HEK293 (cell line): ENCODE results near the gene CD300LG.

ENCODE experiments used
- IKZF3 ChIP-seq: fragments of 450-650 bp; IDR thresholded peaks from 2 replicates; pipeline ENCODE4 v1.5.0; 2018; ENCODE audit warnings: missing biosample characterization, mild to moderate bottlenecking, missing genetic modification characterization, moderate library complexity
- KLF1 ChIP-seq: fragments of 450-650 bp; formaldehyde crosslinking; IDR thresholded peaks from 2 replicates; pipeline ENCODE4 v1.5.1; 2016; ENCODE audit warnings: missing biosample characterization, missing genetic modification characterization
- KLF9 ChIP-seq: fragments of 450-650 bp; formaldehyde crosslinking; IDR thresholded peaks from 2 replicates; pipeline ENCODE4 v1.5.1; 2016; ENCODE audit warnings: missing biosample characterization, missing genetic modification characterization, low read depth
- SETDB1 ChIP-seq: IDR thresholded peaks from one replicate; pipeline ENCODE4 v1.6.1; 2017; ENCODE audit warnings: mild to moderate bottlenecking, low read length, moderate library complexity, mixed read lengths; ENCODE audit not compliant: insufficient read length
- SP3 ChIP-seq: fragments of 450-650 bp; formaldehyde crosslinking; IDR thresholded peaks from 2 replicates; pipeline ENCODE4 v1.5.1; 2016; ENCODE audit warnings: missing biosample characterization, missing genetic modification characterization
- TCF7L2 ChIP-seq: IDR thresholded peaks from 2 replicates; pipeline ENCODE4 v1.6.1; 2011; ENCODE audit warnings: low read depth, mild to moderate bottlenecking, inconsistent platforms, low read length, moderate library complexity, borderline replicate concordance
- ZBTB20 ChIP-seq: fragments of 450-650 bp; formaldehyde crosslinking; IDR thresholded peaks from 2 replicates; pipeline ENCODE4 v1.5.1; 2016; ENCODE audit warnings: missing biosample characterization, missing genetic modification characterization
- ZEB2 ChIP-seq: fragments of 450-650 bp; formaldehyde crosslinking; IDR thresholded peaks from 2 replicates; pipeline ENCODE4 v1.5.1; 2016; ENCODE audit warnings: missing biosample characterization, missing genetic modification characterization
- ZNF18 ChIP-seq: fragments of 450-650 bp; formaldehyde crosslinking; IDR thresholded peaks from 2 replicates; pipeline ENCODE4 v1.5.1; 2016; ENCODE audit warnings: missing biosample characterization, missing genetic modification characterization
- ZNF211 ChIP-seq: fragments of 450-650 bp; formaldehyde crosslinking; IDR thresholded peaks from 2 replicates; pipeline ENCODE4 v1.5.1; 2016; ENCODE audit warnings: low read depth, missing biosample characterization, missing genetic modification characterization
- ZNF24 ChIP-seq: fragments of 450-650 bp; formaldehyde crosslinking; IDR thresholded peaks from 2 replicates; pipeline ENCODE4 v1.5.1; 2016; ENCODE audit warnings: missing biosample characterization, missing genetic modification characterization
- ZNF248 ChIP-seq: fragments of 450-650 bp; formaldehyde crosslinking; IDR thresholded peaks from 2 replicates; pipeline ENCODE4 v1.5.1; 2017; ENCODE audit warnings: missing biosample characterization, missing genetic modification characterization
- ZNF394 ChIP-seq: fragments of 450-650 bp; formaldehyde crosslinking; IDR thresholded peaks from 2 replicates; pipeline ENCODE4 v1.5.1; 2016; ENCODE audit warnings: missing biosample characterization, missing genetic modification characterization, mild to moderate bottlenecking, moderate library complexity, borderline replicate concordance
- ZNF488 ChIP-seq: fragments of 450-650 bp; formaldehyde crosslinking; IDR thresholded peaks from 2 replicates; pipeline ENCODE4 v1.5.1; 2016; ENCODE audit warnings: missing biosample characterization, missing genetic modification characterization
- ZNF558 ChIP-seq: fragments of 450-650 bp; formaldehyde crosslinking; IDR thresholded peaks from 2 replicates; pipeline ENCODE4 v1.5.1; 2016; ENCODE audit warnings: missing biosample characterization, missing genetic modification characterization
- ZNF571 ChIP-seq: fragments of 450-650 bp; formaldehyde crosslinking; IDR thresholded peaks from 2 replicates; pipeline ENCODE4 v1.5.0; 2017; ENCODE audit warnings: missing biosample characterization, missing genetic modification characterization
- ZNF621 ChIP-seq: fragments of 450-650 bp; formaldehyde crosslinking; IDR thresholded peaks from 2 replicates; pipeline ENCODE4 v1.5.1; 2017; ENCODE audit warnings: missing biosample characterization, missing genetic modification characterization
- ZNF645 ChIP-seq: fragments of 450-650 bp; formaldehyde crosslinking; IDR thresholded peaks from 2 replicates; pipeline ENCODE4; 2016; ENCODE audit warnings: missing biosample characterization, missing genetic modification characterization
- ZNF660 ChIP-seq: fragments of 450-650 bp; IDR thresholded peaks from 2 replicates; pipeline ENCODE4 v1.5.1; 2018; ENCODE audit warnings: missing biosample characterization, mild to moderate bottlenecking, missing genetic modification characterization
- ZNF677 ChIP-seq: fragments of 450-650 bp; IDR thresholded peaks from 2 replicates; pipeline ENCODE4 v1.5.0; 2018; ENCODE audit warnings: missing biosample characterization, mild to moderate bottlenecking, missing genetic modification characterization, moderate library complexity
- ZNF843 ChIP-seq: fragments of 450-650 bp; formaldehyde crosslinking; IDR thresholded peaks from 2 replicates; pipeline ENCODE4 v1.5.1; 2016; ENCODE audit warnings: missing biosample characterization, missing genetic modification characterization
- ZSCAN16 ChIP-seq: fragments of 450-650 bp; formaldehyde crosslinking; IDR thresholded peaks from 2 replicates; pipeline ENCODE4 v1.5.1; 2016; ENCODE audit warnings: missing biosample characterization, missing genetic modification characterization
- ZSCAN23 ChIP-seq: fragments of 450-650 bp; formaldehyde crosslinking; IDR thresholded peaks from 2 replicates; pipeline ENCODE4 v1.5.1; 2016; ENCODE audit warnings: missing biosample characterization, missing genetic modification characterization
- ZSCAN5A ChIP-seq: fragments of 450-650 bp; formaldehyde crosslinking; IDR thresholded peaks from 2 replicates; pipeline ENCODE4 v1.5.1; 2016; ENCODE audit warnings: missing biosample characterization, missing genetic modification characterization
- TF ChIP-seq, protein P1 (sequence below): IDR thresholded peaks from 2 replicates; pipeline ENCODE4 v1.6.1; 2011; ENCODE audit warnings: mild to moderate bottlenecking, low read depth, low read length, borderline replicate concordance
- TF ChIP-seq, protein P2 (sequence below): fragments of 450-650 bp; formaldehyde crosslinking; IDR thresholded peaks from 2 replicates; pipeline ENCODE4 v1.5.1; 2016; ENCODE audit warnings: missing biosample characterization, missing genetic modification characterization
- TF ChIP-seq, protein P3 (sequence below): fragments of 450-650 bp; formaldehyde crosslinking; IDR thresholded peaks from 2 replicates; pipeline ENCODE4 v1.5.1; 2016; ENCODE audit warnings: missing biosample characterization, missing genetic modification characterization
- TF ChIP-seq, protein P4 (sequence below): fragments of 450-650 bp; IDR thresholded peaks from 2 replicates; pipeline ENCODE4 v1.5.1; 2018; ENCODE audit warnings: missing biosample characterization, mild to moderate bottlenecking, missing genetic modification characterization

Gene CD300LG

GRCh38 chr17:43907998-43908721 lies 61.2 kb downstream of the CD300LG start (continued):
- no peak for TF ChIP-seq SETDB1
- no peak for TF ChIP-seq ZSCAN16
- peak; percentile 86; the same call in 1 of the 2 replicates for TF ChIP-seq ZBTB20
- no peak for TF ChIP-seq ZSCAN23 (tag by site-specific recombination)
- no peak for TF ChIP-seq ZSCAN5A (tag by site-specific recombination)
- peak; percentile 61; the same call in 1 of the 2 replicates for TF ChIP-seq ZNF660 (tag by site-specific recombination)
- TF ChIP-seq, protein P1, sequence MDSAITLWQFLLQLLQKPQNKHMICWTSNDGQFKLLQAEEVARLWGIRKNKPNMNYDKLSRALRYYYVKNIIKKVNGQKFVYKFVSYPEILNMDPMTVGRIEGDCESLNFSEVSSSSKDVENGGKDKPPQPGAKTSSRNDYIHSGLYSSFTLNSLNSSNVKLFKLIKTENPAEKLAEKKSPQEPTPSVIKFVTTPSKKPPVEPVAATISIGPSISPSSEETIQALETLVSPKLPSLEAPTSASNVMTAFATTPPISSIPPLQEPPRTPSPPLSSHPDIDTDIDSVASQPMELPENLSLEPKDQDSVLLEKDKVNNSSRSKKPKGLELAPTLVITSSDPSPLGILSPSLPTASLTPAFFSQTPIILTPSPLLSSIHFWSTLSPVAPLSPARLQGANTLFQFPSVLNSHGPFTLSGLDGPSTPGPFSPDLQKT = no peak
- no peak for TF ChIP-seq ZNF488 (tag by site-specific recombination)
- TF ChIP-seq ZNF24 (tag by site-specific recombination) = peak; percentile 57; the same call in 1 of the 2 replicates
- TF ChIP-seq ZNF18 = no peak
- peak; percentile 70 for TF ChIP-seq KLF1 (tag by site-specific recombination)
- TF ChIP-seq, protein P2, sequence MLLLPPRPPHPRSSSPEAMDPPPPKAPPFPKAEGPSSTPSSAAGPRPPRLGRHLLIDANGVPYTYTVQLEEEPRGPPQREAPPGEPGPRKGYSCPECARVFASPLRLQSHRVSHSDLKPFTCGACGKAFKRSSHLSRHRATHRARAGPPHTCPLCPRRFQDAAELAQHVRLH (tag by site-specific recombination) = peak; percentile 42; the same call in 1 of the 2 replicates
- TF ChIP-seq IKZF3 = 0 out of 2 replicates have a peak, but pooled peaks have one; percentile 52
- no peak for TF ChIP-seq ZNF677 (tag by site-specific recombination)
- TF ChIP-seq ZNF211 (tag by site-specific recombination) = no peak
- TF ChIP-seq, protein P3, sequence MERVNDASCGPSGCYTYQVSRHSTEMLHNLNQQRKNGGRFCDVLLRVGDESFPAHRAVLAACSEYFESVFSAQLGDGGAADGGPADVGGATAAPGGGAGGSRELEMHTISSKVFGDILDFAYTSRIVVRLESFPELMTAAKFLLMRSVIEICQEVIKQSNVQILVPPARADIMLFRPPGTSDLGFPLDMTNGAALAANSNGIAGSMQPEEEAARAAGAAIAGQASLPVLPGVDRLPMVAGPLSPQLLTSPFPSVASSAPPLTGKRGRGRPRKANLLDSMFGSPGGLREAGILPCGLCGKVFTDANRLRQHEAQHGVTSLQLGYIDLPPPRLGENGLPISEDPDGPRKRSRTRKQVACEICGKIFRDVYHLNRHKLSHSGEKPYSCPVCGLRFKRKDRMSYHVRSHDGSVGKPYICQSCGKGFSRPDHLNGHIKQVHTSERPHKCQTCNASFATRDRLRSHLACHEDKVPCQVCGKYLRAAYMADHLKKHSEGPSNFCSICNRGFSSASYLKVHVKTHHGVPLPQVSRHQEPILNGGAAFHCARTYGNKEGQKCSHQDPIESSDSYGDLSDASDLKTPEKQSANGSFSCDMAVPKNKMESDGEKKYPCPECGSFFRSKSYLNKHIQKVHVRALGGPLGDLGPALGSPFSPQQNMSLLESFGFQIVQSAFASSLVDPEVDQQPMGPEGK (tag by site-specific recombination) = peak; percentile 28; the same call in 1 of the 2 replicates
- TF ChIP-seq ZNF621 = no peak
- TF ChIP-seq, protein P4, sequence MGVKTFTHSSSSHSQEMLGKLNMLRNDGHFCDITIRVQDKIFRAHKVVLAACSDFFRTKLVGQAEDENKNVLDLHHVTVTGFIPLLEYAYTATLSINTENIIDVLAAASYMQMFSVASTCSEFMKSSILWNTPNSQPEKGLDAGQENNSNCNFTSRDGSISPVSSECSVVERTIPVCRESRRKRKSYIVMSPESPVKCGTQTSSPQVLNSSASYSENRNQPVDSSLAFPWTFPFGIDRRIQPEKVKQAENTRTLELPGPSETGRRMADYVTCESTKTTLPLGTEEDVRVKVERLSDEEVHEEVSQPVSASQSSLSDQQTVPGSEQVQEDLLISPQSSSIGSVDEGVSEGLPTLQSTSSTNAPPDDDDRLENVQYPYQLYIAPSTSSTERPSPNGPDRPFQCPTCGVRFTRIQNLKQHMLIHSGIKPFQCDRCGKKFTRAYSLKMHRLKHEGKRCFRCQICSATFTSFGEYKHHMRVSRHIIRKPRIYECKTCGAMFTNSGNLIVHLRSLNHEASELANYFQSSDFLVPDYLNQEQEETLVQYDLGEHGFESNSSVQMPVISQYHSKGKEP = peak; percentile 22; the same call in 1 of the 2 replicates
- TF ChIP-seq ZNF843 (tag by site-specific recombination) = no peak
- 0 out of 2 replicates have a peak, but pooled peaks have one; percentile 17 for TF ChIP-seq KLF9 (tag by site-specific recombination)
- no peak for TF ChIP-seq ZNF645 (tag by site-specific recombination)
- TF ChIP-seq ZNF248 (tag by site-specific recombination) = no peak
- peak; percentile 64; the same call in 1 of the 2 replicates for TF ChIP-seq ZNF394 (tag by site-specific recombination)
- TF ChIP-seq ZNF558 (tag by site-specific recombination) = no peak
- peak; percentile 79 for TF ChIP-seq ZEB2 (tag by site-specific recombination)
- peak; percentile 75 for TF ChIP-seq SP3 (tag by site-specific recombination)
- no peak for TF ChIP-seq ZNF571
- TF ChIP-seq TCF7L2 = no peak
